Hematopoietic multipotent progenitor cell treated with erythropoietin and hydrocortisone succinate and interleukin-3 and kit ligand, for 4 days (in vitro differentiated cells): ENCODE measurements around the gene BSND.
"Not testable (repeated sequence)": the region's sequence is repeated elsewhere in the genome, so short reads cannot be mapped to it uniquely, and the experiment has no call there.

Experiments used
- DNase-seq: peaks from one replicate; pipeline ENCODE4 v3.0.0-alpha.2; 2015

The BSND gene

DNA sequence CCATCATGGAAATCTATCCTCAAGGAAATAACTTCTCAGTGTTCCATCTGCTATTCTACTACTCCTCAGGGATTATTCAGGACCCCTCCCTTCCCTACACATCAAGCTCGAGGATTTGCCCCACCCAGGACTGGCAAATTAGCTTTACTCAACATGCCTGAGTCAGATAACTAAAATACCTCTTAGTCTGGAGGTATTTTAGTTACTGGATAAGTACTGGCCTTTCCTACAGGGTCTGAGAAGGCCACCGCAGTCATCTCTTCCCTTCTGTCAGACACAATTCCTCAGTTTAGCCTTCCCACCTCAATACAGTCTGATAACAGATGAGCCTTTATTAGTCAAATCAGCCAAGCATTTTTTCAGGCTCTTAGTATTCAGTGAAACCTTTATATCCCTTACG, 27.9 kb downstream of the BSND start:
- not testable (repeated sequence) for DNase-seq

DNA sequence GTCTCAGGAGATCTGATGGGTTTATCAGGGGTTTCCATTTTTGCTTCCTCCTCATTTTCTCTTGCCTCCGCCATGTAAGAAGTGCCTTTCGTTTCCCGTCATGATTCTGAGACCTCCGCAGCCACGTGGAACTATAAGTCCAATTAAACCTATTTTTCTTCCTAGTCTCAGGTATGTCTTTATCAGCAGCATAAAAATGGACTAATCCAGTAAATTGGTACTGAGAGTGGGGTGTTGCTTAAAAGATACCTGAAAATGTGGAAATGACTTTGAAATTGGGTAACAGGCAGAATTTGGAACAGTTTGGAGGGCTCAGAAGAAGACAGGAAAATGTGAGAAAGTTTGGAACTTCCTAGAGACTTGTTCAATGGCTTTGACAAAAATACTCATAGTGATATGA, 32.4 kb downstream of the BSND start:
- not testable (repeated sequence) for DNase-seq

DNA sequence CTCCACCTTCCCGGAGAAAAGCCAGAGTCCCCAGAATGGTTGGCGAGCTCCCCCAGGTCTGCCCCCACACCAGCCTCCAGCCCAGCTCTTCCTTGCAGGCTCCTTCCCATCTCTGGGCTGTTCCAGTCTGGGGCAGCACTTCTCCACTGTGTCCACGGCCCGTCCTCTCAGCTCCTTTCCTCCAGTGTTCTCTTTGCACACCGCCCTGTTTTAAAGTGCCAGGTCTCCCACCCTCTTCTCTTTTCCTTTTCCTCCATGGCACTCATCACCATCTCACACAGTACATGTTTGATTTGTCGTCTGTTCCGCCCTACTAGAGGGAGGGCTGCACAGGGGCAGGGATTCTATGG, 34.5 kb downstream of the BSND start:
- DNase-seq, result no peak

DNA sequence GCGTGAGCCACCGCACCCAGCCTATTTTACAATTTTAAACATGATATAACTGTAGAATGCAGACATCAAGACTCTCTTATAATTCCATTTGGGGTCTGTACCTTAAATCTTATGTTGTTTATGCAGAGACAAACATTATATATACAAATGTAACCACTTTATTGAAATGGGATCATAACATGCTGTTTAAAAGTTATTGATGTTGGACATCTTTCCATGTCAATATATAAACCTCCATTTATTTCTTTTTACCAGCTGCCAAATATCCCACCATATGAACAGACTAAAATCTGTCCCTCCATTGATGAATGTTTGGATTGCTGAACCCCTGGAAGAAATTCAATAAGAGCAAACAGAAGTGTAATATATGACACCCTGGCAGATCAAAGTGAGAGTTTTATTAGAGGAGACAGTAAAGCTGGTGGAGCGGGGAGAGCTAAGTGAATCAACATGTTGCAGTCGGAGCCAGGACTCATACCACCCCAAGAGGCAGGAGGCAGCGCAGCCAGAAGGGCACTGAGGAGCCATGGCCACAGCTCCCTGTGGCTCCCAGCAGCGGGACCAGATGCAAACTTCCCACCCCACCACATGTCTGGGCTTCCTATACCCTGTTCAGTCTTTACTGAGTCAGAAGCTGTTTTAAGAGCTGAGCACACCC, 35.9 kb downstream of the BSND start:
- no peak for DNase-seq

DNA sequence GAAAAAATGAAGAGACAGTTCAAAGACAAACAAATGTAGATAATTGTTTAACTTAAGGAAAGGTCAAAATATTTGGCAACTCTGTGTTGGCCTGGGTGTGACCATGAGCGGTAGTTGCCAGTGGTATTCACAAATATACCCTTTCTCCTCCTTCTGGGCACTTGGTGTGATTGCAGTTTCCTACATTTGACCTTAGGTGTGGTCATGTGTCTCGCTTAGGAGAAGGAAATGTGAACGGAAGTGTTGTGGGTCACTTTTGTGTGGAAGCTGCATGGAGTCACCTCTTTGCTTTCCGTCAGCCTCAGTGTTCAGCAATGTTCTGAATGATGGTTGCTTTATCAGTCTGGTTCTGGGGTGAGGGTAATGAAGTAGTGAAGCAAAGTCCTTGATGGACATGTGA, 37.2 kb downstream of the BSND start:
- peak; percentile 33 for DNase-seq

DNA sequence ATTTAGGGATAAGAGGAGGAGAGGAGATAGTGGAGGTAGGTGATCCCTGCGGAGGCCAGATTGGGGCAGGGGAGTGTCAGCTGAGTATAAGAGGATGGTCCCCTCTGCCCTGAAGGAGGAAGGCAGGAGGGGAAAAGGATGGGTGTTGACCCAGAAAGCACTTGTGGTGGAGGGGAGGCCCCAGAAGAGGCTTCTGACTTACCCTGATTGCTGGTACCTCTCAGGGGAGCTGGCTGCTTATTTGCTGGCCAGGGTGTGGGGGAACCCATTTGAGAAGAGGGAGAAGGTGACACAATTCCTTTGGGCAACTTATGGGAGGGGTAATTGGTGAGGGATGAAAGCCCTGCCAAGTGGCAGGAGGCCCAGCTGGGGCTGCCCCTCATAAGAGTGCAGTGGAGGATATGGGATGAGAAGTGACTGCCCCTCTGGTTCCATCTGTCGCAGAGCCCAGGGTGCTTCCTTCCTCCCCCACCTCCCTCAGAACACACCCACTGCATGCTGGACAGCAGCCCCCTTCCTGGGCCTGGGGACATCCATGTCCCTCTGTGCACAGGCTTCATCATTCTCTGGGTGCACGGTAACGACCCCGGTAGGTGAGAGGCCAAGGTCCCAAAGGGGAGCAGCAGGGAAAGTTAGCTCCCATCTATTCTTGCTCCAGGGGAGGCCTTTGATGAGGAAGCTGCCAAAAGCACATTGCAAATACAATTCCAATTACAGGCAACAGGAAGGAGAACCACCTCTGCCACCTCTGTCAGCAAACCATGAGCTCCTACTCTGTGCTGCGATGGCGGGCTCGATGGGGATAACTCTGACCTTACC, 39.2 kb downstream of the BSND start:
- no peak for DNase-seq

DNA sequence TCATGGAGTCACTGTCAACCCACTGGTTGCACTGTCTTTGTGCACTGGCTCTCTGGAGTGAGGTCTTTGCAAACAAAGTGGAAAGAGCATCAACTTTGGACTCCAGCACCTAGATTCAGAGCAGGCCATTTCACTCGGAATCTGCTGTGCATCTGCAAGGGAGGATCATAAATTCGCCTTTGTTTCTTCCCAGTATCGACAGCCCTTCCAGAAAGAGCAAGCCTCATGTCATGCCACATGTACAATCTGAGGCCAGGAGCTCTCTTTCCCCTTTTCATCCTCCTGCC, 39.8 kb downstream of the BSND start:
- no peak for DNase-seq

DNA sequence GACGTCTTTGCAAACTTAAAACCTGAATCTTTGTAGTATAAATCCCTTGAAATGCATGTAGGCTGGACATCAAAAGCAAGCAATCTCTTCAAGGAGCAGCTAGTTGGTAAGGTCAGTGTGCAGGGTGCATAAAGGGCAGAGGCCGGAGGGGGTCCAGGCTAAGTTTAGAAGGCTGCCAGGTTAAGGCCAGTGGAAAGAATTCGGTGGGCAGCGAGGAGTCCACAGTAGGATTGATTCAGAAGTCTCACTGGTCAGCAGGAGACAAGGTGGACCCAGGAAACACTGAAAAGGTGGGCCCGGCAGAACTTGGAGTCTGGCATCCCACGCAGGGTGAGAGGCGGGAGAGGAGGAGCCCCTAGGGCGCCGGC, 40.2 kb downstream of the BSND start:
- DNase-seq, result no peak

DNA sequence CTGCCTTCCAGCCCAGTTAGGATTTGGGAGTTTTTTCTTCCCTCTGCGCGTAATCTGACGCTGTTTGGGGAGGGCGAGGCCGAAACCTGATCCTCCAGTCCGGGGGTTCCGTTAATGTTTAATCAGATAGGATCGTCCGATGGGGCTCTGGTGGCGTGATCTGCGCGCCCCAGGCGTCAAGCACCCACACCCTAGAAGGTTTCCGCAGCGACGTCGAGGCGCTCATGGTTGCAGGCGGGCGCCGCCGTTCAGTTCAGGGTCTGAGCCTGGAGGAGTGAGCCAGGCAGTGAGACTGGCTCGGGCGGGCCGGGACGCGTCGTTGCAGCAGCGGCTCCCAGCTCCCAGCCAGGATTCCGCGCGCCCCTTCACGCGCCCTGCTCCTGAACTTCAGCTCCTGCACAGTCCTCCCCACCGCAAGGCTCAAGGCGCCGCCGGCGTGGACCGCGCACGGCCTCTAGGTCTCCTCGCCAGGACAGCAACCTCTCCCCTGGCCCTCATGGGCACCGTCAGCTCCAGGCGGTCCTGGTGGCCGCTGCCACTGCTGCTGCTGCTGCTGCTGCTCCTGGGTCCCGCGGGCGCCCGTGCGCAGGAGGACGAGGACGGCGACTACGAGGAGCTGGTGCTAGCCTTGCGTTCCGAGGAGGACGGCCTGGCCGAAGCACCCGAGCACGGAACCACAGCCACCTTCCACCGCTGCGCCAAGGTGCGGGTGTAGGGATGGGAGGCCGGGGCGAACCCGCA, 40.8 kb downstream of the BSND start, which contains the start of gene PCSK9:
TSS of gene PCSK9 (plus strand) at position 207 of the 741 bp plus-strand sequence. CDS start at position 497, 290 bp downstream.
- DNase-seq, result peak; percentile 73

DNA sequence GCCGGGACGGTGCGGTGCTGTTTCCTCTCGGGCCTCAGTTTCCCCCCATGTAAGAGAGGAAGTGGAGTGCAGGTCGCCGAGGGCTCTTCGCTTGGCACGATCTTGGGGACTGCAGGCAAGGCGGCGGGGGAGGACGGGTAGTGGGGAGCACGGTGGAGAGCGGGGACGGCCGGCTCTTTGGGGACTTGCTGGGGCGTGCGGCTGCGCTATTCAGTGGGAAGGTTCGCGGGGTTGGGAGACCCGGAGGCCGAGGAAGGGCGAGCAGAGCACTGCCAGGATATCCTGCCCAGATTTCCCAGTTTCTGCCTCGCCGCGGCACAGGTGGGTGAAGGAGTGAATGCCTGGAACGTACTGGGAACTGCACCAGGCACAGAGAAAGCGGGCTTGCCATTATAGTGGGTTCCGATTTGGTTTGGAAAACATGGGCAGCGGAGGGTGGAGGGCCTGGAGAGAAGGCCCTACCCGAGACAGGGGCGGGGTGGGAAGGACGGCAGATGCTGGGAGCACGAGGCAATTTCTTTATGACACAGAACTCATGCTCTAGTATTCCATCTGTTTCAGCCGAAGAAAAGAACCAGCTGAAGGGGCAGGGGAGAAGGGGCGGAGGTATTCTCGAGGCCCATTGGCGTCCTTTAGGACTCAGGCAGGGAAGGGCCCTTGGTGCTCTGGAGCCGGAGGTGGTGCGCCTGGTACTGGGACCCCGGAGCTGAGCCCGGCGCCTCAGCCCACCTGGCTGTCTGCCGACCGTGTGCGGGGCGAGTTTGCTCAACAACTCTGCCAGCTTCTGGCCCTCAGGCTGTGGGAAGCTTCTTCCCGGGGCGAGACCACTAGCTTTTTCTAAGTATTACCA, 41.6 kb downstream of the BSND start:
- DNase-seq, result no peak

DNA sequence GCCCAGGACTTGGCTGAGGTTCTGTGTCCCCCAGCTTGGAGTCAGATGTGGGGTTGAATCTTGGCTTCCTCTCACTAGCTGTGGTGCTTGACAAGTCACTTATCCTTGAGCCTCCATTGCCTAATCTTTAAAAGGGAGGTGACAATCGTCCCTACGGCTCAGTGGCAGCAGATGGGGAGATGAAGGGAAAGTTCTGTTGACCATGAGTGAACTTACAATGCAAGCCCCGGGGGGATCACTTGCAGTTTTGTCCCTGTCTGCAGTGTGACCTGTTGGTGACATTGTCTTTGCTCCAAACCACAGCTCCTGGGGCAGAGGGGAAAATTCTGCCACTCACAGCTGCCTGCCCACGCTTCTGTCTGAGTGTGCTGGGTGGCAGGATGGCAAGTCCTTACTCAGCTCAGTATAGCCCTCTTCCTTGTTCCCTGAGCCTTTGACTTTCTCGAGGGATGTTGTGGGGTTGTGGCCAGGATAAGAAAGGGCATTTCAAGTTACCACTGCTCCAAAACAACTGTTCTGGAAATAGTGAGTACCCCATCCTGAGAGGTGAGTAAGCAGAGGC, 42.3 kb downstream of the BSND start:
- no peak for DNase-seq

DNA sequence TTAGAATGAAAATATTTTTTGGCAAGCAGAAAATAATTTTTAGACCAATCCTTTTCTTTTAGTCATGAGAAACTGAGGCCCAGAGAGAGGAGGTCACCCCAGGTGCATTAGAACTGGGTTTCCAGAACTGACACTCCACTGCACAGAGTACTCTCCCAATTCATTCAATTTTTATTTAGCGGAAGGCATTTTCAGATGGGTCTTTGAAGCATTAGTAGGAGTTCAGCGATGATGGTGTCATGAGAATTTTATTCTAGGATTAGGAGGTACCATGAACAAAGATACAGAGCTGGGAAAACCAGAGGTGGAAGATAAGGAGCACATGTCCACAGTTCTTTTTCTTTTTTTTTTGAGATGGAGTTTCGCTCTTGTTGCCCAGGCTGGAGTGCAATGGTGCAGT, 42.9 kb downstream of the BSND start:
- DNase-seq, result no peak

DNA sequence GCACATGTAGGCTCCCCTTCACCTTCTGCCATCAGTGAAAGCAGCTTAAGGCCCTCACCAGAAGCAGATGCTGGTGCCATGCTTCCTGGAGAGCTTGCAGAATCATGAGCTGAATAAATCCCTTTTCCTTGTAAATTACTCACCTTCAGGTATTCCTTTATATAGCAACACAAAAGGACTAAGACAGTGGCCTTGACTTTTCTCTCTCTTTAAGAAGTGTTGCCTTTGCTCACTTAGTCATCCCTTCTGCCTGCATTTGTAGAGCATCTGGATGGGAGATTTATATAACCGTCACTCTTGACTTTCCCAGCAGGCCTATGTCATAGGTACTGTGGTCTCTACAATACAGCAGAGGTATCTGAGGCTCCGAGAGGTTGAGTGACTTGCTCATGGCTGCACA, 44.3 kb downstream of the BSND start:
- DNase-seq, result no peak

DNA sequence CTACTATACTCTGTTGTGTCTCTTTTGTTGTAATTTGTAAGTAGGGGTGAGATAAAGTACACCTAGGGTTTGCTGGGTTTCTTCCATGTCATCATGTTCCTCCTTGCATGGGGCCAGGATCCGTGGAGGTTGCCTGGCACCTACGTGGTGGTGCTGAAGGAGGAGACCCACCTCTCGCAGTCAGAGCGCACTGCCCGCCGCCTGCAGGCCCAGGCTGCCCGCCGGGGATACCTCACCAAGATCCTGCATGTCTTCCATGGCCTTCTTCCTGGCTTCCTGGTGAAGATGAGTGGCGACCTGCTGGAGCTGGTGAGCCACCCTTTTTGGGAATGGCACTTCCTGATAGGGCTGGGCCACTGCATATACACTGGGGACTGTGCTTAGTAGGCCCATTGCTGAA, 45.0 kb downstream of the BSND start:
- DNase-seq, result no peak

DNA sequence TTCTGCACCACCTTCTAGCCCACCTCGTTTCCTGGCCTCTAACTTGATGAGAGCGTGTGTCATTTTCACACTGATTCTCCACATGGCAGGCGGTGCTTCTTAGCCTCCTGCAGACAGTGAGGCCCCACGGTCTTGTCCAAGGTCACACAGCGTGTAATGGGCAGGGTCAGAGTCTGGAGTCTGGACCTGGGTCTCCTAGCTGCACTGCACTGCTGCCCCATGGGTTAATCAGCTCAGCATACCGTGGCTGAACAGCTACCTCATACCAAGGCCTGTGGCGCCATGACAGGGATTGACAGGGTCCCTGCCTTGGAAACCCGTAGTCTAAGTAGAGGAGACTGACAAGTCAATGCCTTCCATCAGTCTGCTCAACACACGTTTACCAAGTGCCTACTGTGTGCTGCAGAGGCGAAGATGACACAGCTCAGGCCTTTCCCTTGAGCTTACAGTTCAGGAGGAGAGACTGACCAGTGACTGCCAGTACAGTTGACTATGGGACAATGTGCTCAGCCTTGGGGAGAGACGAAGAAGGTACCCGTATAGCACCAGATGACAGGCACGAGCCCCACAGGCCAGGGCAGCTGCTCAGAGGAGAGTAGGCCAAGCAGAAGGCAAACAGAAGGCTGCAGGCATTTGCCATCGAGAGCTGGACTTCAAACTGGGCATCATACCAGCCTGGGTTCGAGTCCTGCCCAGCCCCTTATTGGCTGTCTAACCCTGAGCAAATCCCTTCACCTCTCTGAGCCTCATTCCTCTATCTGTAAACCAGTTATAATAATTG, 46.1 kb downstream of the BSND start:
- no peak for DNase-seq

DNA sequence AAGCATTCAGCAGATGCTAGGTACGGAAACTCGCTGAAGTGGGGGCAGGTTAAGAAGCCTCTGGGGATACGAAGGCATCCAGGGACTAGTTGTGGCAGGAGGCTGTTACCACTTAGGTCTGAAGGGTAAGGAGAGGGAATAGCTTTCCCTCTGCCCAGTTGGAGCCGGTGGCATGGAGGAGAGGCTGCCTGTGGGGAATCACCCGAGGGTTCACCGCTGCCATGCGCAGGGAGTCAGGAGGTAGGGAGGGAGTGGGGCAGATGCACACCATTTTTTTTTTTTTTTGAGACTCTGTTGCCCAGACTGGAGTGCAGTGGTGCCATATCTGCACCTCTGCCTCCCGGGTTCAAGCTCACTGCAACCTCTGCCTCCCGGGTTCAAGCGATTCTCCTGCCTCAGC, 46.7 kb downstream of the BSND start:
- no peak for DNase-seq

DNA sequence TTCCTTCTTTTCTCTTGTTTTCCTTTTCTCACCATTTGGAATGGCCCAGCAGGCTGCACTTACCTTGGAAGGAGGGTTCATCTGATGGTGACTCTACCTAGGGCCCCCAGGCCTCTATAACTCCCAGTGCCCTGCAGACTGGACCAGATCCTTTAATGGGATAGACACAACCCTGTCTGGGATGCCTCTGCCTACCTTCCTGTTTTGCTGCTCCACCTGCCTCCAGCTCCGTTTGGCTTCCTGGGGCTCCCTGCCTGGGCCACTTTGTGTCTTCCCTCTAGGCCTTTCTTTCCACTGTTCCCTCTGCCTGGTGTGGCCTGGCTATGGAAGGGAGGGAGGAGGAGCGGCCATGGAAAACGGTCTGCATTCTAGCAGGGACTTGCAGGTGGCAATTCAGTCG, 48.1 kb downstream of the BSND start:
- no peak for DNase-seq

DNA sequence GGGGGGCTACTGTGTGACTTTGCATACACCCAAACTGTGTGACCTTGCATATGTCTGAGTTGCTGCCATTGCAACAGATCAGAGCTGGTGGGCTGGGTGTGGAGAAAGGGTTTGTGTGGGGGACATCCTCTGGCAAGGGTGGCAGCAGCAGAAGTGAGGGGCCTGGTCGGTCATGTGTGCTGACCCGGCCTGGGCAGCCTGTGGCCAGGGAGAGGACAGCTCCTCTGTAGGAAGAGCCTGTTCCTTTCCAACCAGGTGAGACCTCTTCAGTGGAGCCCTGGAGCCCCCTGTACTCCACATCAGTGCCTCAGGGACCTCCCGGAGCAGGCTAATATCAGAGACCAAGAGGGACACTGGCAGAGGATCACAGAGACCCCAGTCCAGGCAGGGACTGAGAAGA, 48.9 kb downstream of the BSND start:
- DNase-seq, result no peak

DNA sequence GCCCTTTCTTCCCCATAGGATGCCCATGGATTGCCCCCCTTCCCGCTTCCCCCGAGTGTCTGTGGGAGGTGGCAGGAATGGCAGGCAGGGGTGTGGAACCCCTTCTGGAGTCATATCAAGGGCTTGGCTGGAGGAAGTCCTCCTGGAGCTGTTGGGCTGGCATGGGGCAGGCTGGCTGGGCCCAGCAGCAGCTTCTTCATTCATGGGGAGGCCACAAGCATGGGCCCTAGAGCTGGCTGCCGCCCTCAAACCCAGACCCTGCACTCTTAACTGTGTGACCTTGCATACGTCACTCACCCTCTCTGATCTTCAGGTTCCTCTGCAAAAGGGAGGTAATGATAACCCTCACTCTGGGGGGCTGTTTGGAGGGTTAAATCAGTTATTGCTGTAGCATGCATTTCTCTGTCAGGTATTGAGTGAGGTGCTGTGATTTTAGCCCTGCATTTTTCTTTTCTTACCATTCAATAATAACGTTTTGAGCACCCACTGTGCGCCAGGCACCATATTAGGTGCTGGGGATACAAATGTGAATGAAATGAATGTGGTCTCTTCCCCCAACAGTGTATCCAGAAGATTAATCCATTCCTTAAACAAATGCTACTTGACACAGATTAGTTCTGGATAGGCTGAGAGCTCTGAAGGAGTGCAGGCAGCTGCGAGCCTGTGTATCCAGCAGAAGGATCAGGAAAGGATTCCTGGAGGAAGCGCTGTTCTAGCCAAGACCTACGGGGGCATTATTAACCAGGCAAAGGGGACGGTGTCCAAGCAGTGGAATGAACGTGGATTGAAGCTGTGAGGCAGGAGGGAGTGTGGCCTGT, 49.9 kb downstream of the BSND start:
- no peak for DNase-seq

DNA sequence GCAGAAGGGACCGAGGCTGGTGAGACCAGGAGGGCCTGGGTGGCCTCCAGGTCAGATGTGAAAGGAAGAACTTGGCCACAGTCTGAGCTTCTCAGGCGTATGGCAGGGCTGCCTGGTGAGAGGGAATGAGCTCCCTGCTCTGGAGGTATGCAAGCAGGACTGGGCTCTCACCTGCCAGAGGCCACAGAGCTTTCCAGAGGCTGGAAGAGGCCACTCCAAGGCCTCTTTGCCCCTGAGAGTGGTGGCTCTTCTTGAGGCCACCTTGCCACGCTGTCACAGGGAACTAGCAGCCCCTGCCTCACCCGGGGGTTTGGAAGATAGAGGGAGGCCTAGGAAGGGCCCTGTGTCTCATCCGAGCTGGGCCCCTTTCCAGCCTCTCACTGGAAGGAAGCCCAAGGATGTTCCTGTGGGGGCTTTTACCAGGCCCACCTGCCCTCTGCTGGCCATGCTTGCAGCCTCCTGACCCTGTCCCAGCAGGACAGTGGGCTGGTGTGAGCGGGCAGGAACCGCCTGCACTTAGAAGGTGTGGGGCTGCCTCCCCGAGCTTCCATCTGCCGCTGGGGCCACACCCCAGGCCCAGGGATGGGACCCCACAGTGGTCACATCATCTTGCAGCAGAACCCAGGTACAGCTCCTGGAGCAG, 50.7 kb downstream of the BSND start:
- DNase-seq, result no peak

DNA sequence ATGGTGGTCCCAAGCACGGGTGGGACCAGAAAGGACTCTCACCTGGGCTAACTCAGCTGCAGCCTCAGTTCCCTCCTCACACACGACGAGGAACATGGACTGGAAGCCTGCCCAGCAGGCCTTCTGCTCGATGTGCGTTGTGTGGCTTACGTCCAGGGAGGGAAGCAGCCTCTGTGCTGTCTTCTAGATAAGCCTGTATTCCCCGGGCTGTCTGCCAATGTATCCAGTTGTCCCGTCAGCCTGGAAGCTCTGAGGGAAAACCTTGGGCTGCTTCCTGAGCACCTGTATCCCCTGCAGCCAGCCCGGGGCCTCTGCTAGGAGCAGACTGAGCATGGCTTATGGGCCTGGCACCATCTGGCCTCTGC, 51.2 kb downstream of the BSND start:
- DNase-seq, result no peak
